IMR-90 (cell line): Measurements from ENCODE around the gene DCUN1D3. TPM values are rescaled to one million over a fixed set of nuclear protein-coding genes. Genes with fewer than 3 reads are reported as not detected.

Experiments
- ATAC-seq: fragments of 200-7000 bp; cut with Tn5 transposase; 2 replicates; pipeline ENCODE4 v1.9.1; 2020; ENCODE audit warnings: low read depth, mild to moderate bottlenecking, moderate library complexity
- BruUV-seq: library from RNA; stranded (reverse); fragments of 400-500 nt; replicated peaks from 2 replicates; lab custom pipeline; 2021; lab: Mats Ljungman, UMichigan
- CTCF ChIA-PET: fragments of 300-600 bp; formaldehyde crosslinking; extraction: SDS; loops from one replicate; lab custom pipeline; 2021; ENCODE audit warnings: antibody characterized with exemption; lab: Yijun Ruan, JAX
- POLR2A ChIA-PET: fragments of 300-600 bp; sonication (Branson Sonifier 250); formaldehyde crosslinking; loops from one replicate; lab custom pipeline; 2022; ENCODE audit warnings: antibody characterized with exemption; ENCODE audit not compliant: unreplicated experiment; lab: Charles Lee
- DNase-seq: peaks from one replicate; pipeline ENCODE4 v3.0.0; 2013
- H2AFZ ChIP-seq: replicated peaks from 2 replicates; pipeline ENCODE3; 2013; ENCODE audit warnings: low read length, mild to moderate bottlenecking; ENCODE audit not compliant: poor library complexity
- H2AK5ac ChIP-seq: 2 replicates; pipeline ENCODE4 v1.6.1; 2013; ENCODE audit warnings: low read depth, low read length, inconsistent platforms
- H2AK9ac ChIP-seq: replicated peaks from 2 replicates; pipeline ENCODE3; 2013; ENCODE audit warnings: mild to moderate bottlenecking, low read depth, low read length, moderate library complexity; ENCODE audit not compliant: poor library complexity
- H2BK120ac ChIP-seq: 2 replicates; pipeline ENCODE4 v1.6.1; 2013; ENCODE audit warnings: low read depth, low read length, inconsistent platforms
- H2BK15ac ChIP-seq: 3 replicates; pipeline ENCODE4 v1.6.1; 2013; ENCODE audit warnings: low read depth, low read length, inconsistent platforms
- H2BK20ac ChIP-seq: 2 replicates; pipeline ENCODE4 v1.6.1; 2013; ENCODE audit warnings: low read depth, mild to moderate bottlenecking, inconsistent platforms, low read length, moderate library complexity
- H2BK5ac ChIP-seq: 2 replicates; pipeline ENCODE4 v1.6.1; 2013; ENCODE audit warnings: mild to moderate bottlenecking, low read depth, low read length, inconsistent platforms; ENCODE audit not compliant: poor library complexity, severe bottlenecking
- H3K14ac ChIP-seq: replicated peaks from 2 replicates; pipeline ENCODE4 v1.6.1; 2013; ENCODE audit warnings: low read depth, low read length, inconsistent platforms
- H3K18ac ChIP-seq: 2 replicates; pipeline ENCODE4 v1.6.1; 2013; ENCODE audit warnings: low read depth, low read length, control low read depth
- H3K23ac ChIP-seq: 2 replicates; pipeline ENCODE4 v1.6.1; 2013; ENCODE audit warnings: low read depth, low read length, inconsistent platforms
- H3K27ac ChIP-seq: 2 replicates; pipeline ENCODE4 v1.5.1; 2013; ENCODE audit warnings: mild to moderate bottlenecking, control low read depth, low read length; ENCODE audit not compliant: insufficient read depth
- H3K27me3 ChIP-seq: 2 replicates; pipeline ENCODE4 v1.6.1; 2013; ENCODE audit warnings: low read length; ENCODE audit not compliant: control insufficient read depth, insufficient read depth
- H3K36me3 ChIP-seq: 2 replicates; pipeline ENCODE4 v1.6.1; 2013; ENCODE audit warnings: low read length, mixed read lengths; ENCODE audit not compliant: control insufficient read depth, insufficient read depth
- H3K4ac ChIP-seq: 2 replicates; pipeline ENCODE4 v1.6.1; 2013; ENCODE audit warnings: low read depth, low read length, inconsistent platforms
- H3K4me1 ChIP-seq: 2 replicates; pipeline ENCODE4 v1.6.1; 2013; ENCODE audit warnings: low read length, mixed read lengths; ENCODE audit not compliant: control insufficient read depth, insufficient read depth
- H3K4me2 ChIP-seq: 2 replicates; pipeline ENCODE4 v1.6.1; 2013; ENCODE audit warnings: low read depth, mild to moderate bottlenecking, control low read depth, low read length, moderate library complexity
- H3K4me3 ChIP-seq: 2 replicates; pipeline ENCODE4 v1.5.1; 2013; ENCODE audit warnings: low read depth, mild to moderate bottlenecking, control low read depth, low read length, moderate library complexity; ENCODE audit not compliant: insufficient read depth
- H3K56ac ChIP-seq: 2 replicates; pipeline ENCODE4 v1.6.1; 2013; ENCODE audit warnings: low read length, inconsistent platforms; ENCODE audit not compliant: insufficient read depth; ENCODE audit errors: extremely low read depth
- H3K79me1 ChIP-seq, 2 experiments: 2 replicates each; pipeline ENCODE4 v1.6.1; 2013; ENCODE audit warnings: low read length in 2 of 2, inconsistent platforms in 1 of 2, low read depth in 1 of 2
- H3K9ac ChIP-seq: 2 replicates; pipeline ENCODE4 v1.6.1; 2013; ENCODE audit warnings: low read depth, low read length, control low read depth
- H3K9me1 ChIP-seq: 2 replicates; pipeline ENCODE4 v1.6.1; 2013; ENCODE audit warnings: low read length, inconsistent platforms; ENCODE audit not compliant: insufficient read depth
- H3K9me3 ChIP-seq: 2 replicates; pipeline ENCODE4 v1.6.1; 2013; ENCODE audit warnings: low read length; ENCODE audit not compliant: control insufficient read depth, insufficient read depth
- H4K20me1 ChIP-seq: 2 replicates; pipeline ENCODE4 v1.6.1; 2013; ENCODE audit warnings: low read length, inconsistent platforms; ENCODE audit not compliant: insufficient read depth
- H4K5ac ChIP-seq: 2 replicates; pipeline ENCODE4 v1.6.1; 2013; ENCODE audit warnings: mild to moderate bottlenecking, low read depth, low read length, control low read depth
- H4K8ac ChIP-seq, 2 experiments: 2 replicates each; pipeline ENCODE4 v1.6.1; 2013; ENCODE audit warnings: low read depth in 2 of 2, low read length in 2 of 2, control low read depth in 1 of 2, inconsistent platforms in 1 of 2
- H4K91ac ChIP-seq: 2 replicates; pipeline ENCODE4 v1.6.1; 2013; ENCODE audit warnings: low read depth, low read length, inconsistent platforms; ENCODE audit not compliant: insufficient read depth
- POLR2A ChIP-seq: IDR thresholded peaks from 2 replicates; pipeline ENCODE4 v1.6.1; 2012; ENCODE audit warnings: mild to moderate bottlenecking, low read depth, low read length
- WGBS, 2 experiments: methylation state at CpG; one replicate each; pipeline versions ENCODE4 v1.1.5 to v1.1.7; 2013; ENCODE audit warnings: missing lambda C conversion rate in 2 of 2; ENCODE audit not compliant: insufficient read length in 1 of 2; ENCODE audit errors: extremely low coverage in 2 of 2; 5-methylcytosine and 5-hydroxymethylcytosine counted together
- dilution Hi-C: fragments of 300-500 bp; cut with HindIII; formaldehyde crosslinking; loops from one replicate; pipeline ENCODE4 v1.14.3; 2018; ENCODE audit warnings: low sequenced_read_pairs; ENCODE audit not compliant: unreplicated experiment
- in situ Hi-C: fragments of 300-500 bp; cut with MboI; formaldehyde crosslinking; loops from 3 replicates; pipeline ENCODE4 v1.14.3; 2019; ENCODE audit warnings: low sequenced_read_pairs, inconsistent platforms, mixed read lengths
- intact Hi-C: fragments of 100-400 bp; cut with micrococcal nuclease; formaldehyde crosslinking; loops from 2 replicates; pipeline ENCODE4 v1.10.0; 2022
- polyA plus RNA-seq, 3 experiments: library from polyadenylated mRNA; depleted of rRNA; stranded (reverse); fragments of >200 nt; gene quantifications; 2 replicates each; pipeline ENCODE4 v1.2.3, GENCODE V29; 2012; ENCODE audit warnings: low replicate concordance in 1 of 3
- total RNA-seq: library from RNA; depleted of rRNA; stranded (reverse); fragments of >200 nt; gene quantifications from 2 replicates; pipeline ENCODE4 v1.2.3, GENCODE V29; 2012
- TF ChIP-seq, protein P1 (sequence below): fragments of 150-350 bp; IDR thresholded peaks from 2 replicates; pipeline ENCODE4 v1.6.1; 2016; ENCODE audit warnings: low read depth, mild to moderate bottlenecking, low read length, moderate library complexity, borderline replicate concordance

DCUN1D3 gene
- total and polyA plus RNA-seq, 2 of the 4 experiments (the other 2 are of a cell fraction): 8.1 to 42.3 TPM

GRCh38 chr16:20899477-20900298, 470 bp downstream of the DCUN1D3 start:
- peak overlapping the region; percentile 100 for H3K4me3 ChIP-seq
- peak overlapping the region; percentile 82 for H4K91ac ChIP-seq
- peak overlapping the region; percentile 81 for H2AFZ ChIP-seq
- peak overlapping the region; percentile 75 to 83 for H4K8ac ChIP-seq
- peak overlapping the region; percentile 100 for H3K4me2 ChIP-seq
- H4K20me1 ChIP-seq: peaks cover 37% of the 10 kb centered on the region
- H2AK5ac ChIP-seq: peak overlapping the region; percentile 33
- peak overlapping the region; percentile 92 for H4K5ac ChIP-seq
- H2BK15ac ChIP-seq: peak overlapping the region; percentile 8; the same call in 2 of the 3 replicates
- peak overlapping the region; percentile 64 for H3K23ac ChIP-seq
- peak overlapping the region; percentile 36 for H2BK120ac ChIP-seq
- no CpG with 5 or more reads among the region's 23 CpGs for WGBS, 2 experiments
- ATAC-seq (peak; percentile 7; the same call in 1 of the 2 replicates), DNase-seq (no peak)
- H3K4me1 ChIP-seq: peaks cover 10% of the 10 kb centered on the region
- H3K27me3 ChIP-seq: no peaks in the 10 kb centered on the region
- H3K79me1 ChIP-seq: peaks cover 41 to 84% of the 10 kb centered on the region in 2 experiments
- dilution Hi-C loops: no loop called here
- ChIA-PET CTCF (interaction anchor here (1.0 kb wide), 1 partner anchor 48 kb away, joined by 4 read pairs; no protein-coding TSS in a partner anchor), POLR2A (interaction anchor here (0.6 to 1.0 kb wide), 3 partner anchors 15 to 50 kb away, joined by 3 to 9 read pairs (median 4); no protein-coding TSS in a partner anchor)
- peak overlapping the region; percentile 82 for H3K56ac ChIP-seq
- in situ Hi-C loops: no loop called here
- no peaks in the 10 kb centered on the region for H3K9me3 ChIP-seq
- intact Hi-C loops: loop anchor here (1.0 to 5.0 kb wide), 5 partner anchors 48 to 402 kb away; partner anchors contain the start of gene LDAF1
- TF ChIP-seq, protein P1, sequence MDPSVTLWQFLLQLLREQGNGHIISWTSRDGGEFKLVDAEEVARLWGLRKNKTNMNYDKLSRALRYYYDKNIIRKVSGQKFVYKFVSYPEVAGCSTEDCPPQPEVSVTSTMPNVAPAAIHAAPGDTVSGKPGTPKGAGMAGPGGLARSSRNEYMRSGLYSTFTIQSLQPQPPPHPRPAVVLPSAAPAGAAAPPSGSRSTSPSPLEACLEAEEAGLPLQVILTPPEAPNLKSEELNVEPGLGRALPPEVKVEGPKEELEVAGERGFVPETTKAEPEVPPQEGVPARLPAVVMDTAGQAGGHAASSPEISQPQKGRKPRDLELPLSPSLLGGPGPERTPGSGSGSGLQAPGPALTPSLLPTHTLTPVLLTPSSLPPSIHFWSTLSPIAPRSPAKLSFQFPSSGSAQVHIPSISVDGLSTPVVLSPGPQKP: no peak
- peak; percentile 71 for TF ChIP-seq POLR2A
- H3K14ac ChIP-seq: peak overlapping the region; percentile 96
- peak overlapping the region; percentile 76 for H3K4ac ChIP-seq
- peaks cover 1% of the 10 kb centered on the region for H3K36me3 ChIP-seq
- H2BK20ac ChIP-seq: no peak overlapping the region
- H2AK9ac ChIP-seq: peak overlapping the region; percentile 99
- peak overlapping the region; percentile 100 for H3K27ac ChIP-seq
- peaks cover 12% of the 10 kb centered on the region for H3K9me1 ChIP-seq
- peak overlapping the region; percentile 90 for H3K18ac ChIP-seq
- no TSS peak for BruUV-seq
- H3K9ac ChIP-seq: peak overlapping the region; percentile 99
- peak overlapping the region; percentile 95 for H2BK5ac ChIP-seq
